Measurements from ENCODE around the gene GNGT1.

Gene GNGT1

DNA sequence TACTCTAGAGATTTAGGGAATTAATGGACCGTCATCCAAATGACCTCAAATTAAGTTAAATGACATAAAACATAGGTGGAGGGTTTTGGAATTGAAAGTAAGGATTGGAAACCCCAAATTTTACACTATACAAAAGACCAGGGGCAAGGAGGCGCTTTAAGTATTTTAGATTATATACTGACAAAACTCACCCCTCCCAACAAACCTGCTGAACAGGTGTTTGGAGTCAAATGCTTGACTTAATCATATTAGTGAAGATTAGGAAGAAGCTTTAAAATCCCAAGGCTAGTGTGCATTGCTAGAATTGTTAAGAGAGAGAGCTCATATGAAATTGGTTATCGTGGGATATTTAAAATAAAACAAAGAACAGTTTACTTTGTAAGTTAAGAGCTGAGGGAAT, at the start of gene GNGT1:
GNGT1 (plus strand) TSS at position 301 of the 400 bp plus-strand sequence. CDS start 180 bp downstream, outside the sequence.
- in situ Hi-C loops (cut with MboI; ENCODE audit: low sequenced_read_pairs, unreplicated experiment), result loop anchor here (25.0 kb wide), 1 partner anchor 481 kb away; the partner anchor contains the start of gene COL1A2
- TF ChIP-seq, protein P1, sequence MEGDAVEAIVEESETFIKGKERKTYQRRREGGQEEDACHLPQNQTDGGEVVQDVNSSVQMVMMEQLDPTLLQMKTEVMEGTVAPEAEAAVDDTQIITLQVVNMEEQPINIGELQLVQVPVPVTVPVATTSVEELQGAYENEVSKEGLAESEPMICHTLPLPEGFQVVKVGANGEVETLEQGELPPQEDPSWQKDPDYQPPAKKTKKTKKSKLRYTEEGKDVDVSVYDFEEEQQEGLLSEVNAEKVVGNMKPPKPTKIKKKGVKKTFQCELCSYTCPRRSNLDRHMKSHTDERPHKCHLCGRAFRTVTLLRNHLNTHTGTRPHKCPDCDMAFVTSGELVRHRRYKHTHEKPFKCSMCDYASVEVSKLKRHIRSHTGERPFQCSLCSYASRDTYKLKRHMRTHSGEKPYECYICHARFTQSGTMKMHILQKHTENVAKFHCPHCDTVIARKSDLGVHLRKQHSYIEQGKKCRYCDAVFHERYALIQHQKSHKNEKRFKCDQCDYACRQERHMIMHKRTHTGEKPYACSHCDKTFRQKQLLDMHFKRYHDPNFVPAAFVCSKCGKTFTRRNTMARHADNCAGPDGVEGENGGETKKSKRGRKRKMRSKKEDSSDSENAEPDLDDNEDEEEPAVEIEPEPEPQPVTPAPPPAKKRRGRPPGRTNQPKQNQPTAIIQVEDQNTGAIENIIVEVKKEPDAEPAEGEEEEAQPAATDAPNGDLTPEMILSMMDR (IDR thresholded peaks at IDR 0.05; ENCODE audit: borderline replicate concordance, control extremely low read depth, extremely low read depth, insufficient read depth, missing control alignments), result no peak
- DNase-seq (ENCODE audit: low spot score), result no peak

- no peak for DNase-seq (ENCODE audit: low spot score)
- in situ Hi-C loops (cut with MboI; ENCODE audit: low sequenced_read_pairs, unreplicated experiment), result no loop called here
- TF ChIP-seq, protein P1 (IDR thresholded peaks at IDR 0.05; ENCODE audit: borderline replicate concordance, control extremely low read depth, extremely low read depth, insufficient read depth, missing control alignments), result no peak
These were observed 47.5 kb upstream of the GNGT1 start for GRCh38 chr7:93858857-93859256.

DNA sequence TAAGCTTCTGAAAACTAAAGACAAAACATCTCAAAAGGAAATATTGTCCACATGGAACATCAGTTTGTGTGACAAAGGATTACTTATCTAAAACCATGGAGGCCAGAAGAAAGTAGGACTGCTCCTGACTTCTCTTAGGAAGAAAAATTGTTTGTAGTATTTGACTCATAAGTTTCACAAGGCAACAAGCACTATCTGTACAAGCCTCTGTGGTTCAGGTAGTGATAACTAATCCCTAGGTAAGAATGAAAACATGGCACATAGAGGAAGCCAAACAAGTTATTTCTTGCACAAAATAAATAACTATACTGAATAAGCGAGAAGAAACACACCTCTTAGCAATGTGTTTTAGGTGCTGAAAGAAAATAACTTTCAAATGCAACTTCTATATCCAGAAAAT, 46.1 kb upstream of the GNGT1 start:
- TF ChIP-seq, protein P1 (IDR thresholded peaks at IDR 0.05; ENCODE audit: borderline replicate concordance, control extremely low read depth, extremely low read depth, insufficient read depth, missing control alignments), result no peak
- in situ Hi-C loops (cut with MboI; ENCODE audit: low sequenced_read_pairs, unreplicated experiment), result no loop called here
- no peak for DNase-seq (ENCODE audit: low spot score)

GRCh38 chr7:93861325-93861949, 44.9 kb upstream of the GNGT1 start:
- TF ChIP-seq, protein P1 (IDR thresholded peaks at IDR 0.05; ENCODE audit: borderline replicate concordance, control extremely low read depth, extremely low read depth, insufficient read depth, missing control alignments), result no peak

DNA sequence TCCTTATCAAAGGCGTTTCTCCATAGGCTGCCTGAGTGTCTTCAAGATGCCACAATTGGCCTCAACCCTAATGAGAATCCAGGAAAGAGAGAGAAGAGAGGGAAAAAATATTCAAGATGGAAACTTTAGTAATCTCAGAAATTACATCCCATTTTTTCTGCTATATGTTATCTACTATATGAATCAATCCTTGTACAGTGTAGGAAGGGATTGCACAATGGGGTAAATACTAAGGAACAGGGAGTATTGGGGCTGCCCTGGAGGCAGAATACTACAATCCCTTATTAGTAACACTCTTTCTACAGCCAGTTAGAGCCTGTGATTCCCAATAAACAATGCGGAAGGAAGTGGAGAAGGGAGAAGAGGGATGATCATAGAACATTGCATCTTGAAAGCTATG, 43.7 kb upstream of the GNGT1 start:
- TF ChIP-seq, protein P1 (IDR thresholded peaks at IDR 0.05; ENCODE audit: borderline replicate concordance, control extremely low read depth, extremely low read depth, insufficient read depth, missing control alignments), result no peak
- in situ Hi-C loops (cut with MboI; ENCODE audit: low sequenced_read_pairs, unreplicated experiment), result no loop called here
- no peak for DNase-seq (ENCODE audit: low spot score)

More at GRCh38 chr7:93861325-93861949, 44.9 kb upstream of the GNGT1 start:
- no peak for DNase-seq (ENCODE audit: low spot score)
- in situ Hi-C loops (cut with MboI; ENCODE audit: low sequenced_read_pairs, unreplicated experiment), result no loop called here

DNA sequence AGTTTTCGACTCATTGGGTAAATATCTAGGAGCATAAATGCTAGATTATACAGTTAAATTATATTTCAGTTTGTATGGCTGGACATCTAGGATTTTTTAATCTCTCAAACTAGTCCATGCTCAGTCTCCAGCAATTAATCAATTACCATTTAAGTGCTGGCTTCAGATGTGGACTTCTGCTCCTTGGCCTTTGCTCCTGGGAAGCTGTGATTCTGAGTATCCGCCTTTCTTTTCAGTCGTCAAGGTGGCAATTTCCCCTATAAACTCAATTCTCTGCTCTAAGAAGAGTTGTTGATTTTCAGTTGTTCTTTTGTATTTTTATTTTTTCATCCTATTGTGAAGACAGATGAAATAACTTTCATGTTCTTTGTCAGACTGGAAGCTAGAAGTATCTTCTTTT, 39.5 kb upstream of the GNGT1 start:
- in situ Hi-C loops (cut with MboI; ENCODE audit: low sequenced_read_pairs, unreplicated experiment), result no loop called here
- no peak for DNase-seq (ENCODE audit: low spot score)
- TF ChIP-seq, protein P1 (IDR thresholded peaks at IDR 0.05; ENCODE audit: borderline replicate concordance, control extremely low read depth, extremely low read depth, insufficient read depth, missing control alignments), result no peak

All from GM13976 (cell line).